DOHH2 (cell line): ENCODE measurements around the gene DPH6.

ENCODE experiments used
- H3F3A ChIP-seq: fragments of 200-600 bp; sonication (generic), shearing (Covaris generic); 2 replicates; pipeline ENCODE4 v1.6.0; 2016; ENCODE audit warnings: antibody characterized with exemption, mild to moderate bottlenecking; ENCODE audit not compliant: control insufficient read depth, insufficient read depth
- H3K27ac ChIP-seq: fragments of 200-600 bp; sonication (generic); 2 replicates; pipeline ENCODE4 v1.5.1; 2014; ENCODE audit warnings: low read depth, mild to moderate bottlenecking, low read length, moderate library complexity
- H3K27me3 ChIP-seq: fragments of 200-600 bp; sonication (generic); 2 replicates; pipeline ENCODE4 v1.6.1; 2014; ENCODE audit warnings: mild to moderate bottlenecking, low read length, mixed read lengths; ENCODE audit not compliant: control insufficient read depth
- H3K36me3 ChIP-seq: fragments of 200-600 bp; sonication (generic); 2 replicates; pipeline ENCODE4 v1.6.1; 2014; ENCODE audit warnings: mild to moderate bottlenecking, low read length, moderate library complexity, mixed read lengths; ENCODE audit not compliant: control insufficient read depth
- H3K4me1 ChIP-seq: fragments of 200-600 bp; sonication (generic); 2 replicates; pipeline ENCODE4 v1.6.1; 2014; ENCODE audit warnings: mild to moderate bottlenecking, low read length, mixed read lengths; ENCODE audit not compliant: control insufficient read depth
- H3K4me2 ChIP-seq: fragments of 200-600 bp; sonication (generic); 2 replicates; pipeline ENCODE4 v1.6.0; 2014; ENCODE audit warnings: mild to moderate bottlenecking, low read length, moderate library complexity
- H3K4me3 ChIP-seq: fragments of 200-600 bp; sonication (generic); 2 replicates; pipeline ENCODE4 v1.5.1; 2014; ENCODE audit warnings: mild to moderate bottlenecking, low read length, mixed read lengths
- H3K79me2 ChIP-seq: fragments of 200-600 bp; sonication (generic); 2 replicates; pipeline ENCODE4 v1.6.1; 2014; ENCODE audit warnings: mild to moderate bottlenecking, low read length, mixed read lengths; ENCODE audit not compliant: control insufficient read depth
- H3K9me2 ChIP-seq: fragments of 200-600 bp; sonication (generic); replicated peaks from 2 replicates; pipeline ENCODE4 v1.6.1; 2014; ENCODE audit warnings: mild to moderate bottlenecking, low read length, mixed read lengths; ENCODE audit not compliant: control insufficient read depth
- H3K9me3 ChIP-seq: fragments of 200-600 bp; sonication (generic); 2 replicates; pipeline ENCODE4 v1.6.1; 2014; ENCODE audit warnings: antibody characterized with exemption, low read length, mixed read lengths; ENCODE audit not compliant: control insufficient read depth, insufficient read depth
- H4K20me1 ChIP-seq: fragments of 200-600 bp; sonication (generic); 2 replicates; pipeline ENCODE4 v1.6.0; 2014; ENCODE audit warnings: low read depth, mild to moderate bottlenecking, antibody characterized with exemption, low read length, moderate library complexity; ENCODE audit not compliant: control insufficient read depth, insufficient read depth
- EZH2phosphoT487 ChIP-seq: fragments of 200-600 bp; sonication (generic); IDR thresholded peaks from 2 replicates; pipeline ENCODE4 v1.6.1; 2017; ENCODE audit warnings: borderline replicate concordance, mild to moderate bottlenecking, antibody characterized with exemption, low read length, moderate library complexity, mixed read lengths
- TF ChIP-seq, protein P1 (sequence below): fragments of 200-600 bp; sonication (generic); IDR thresholded peaks from one replicate; pipeline ENCODE4 v1.5.1; 2014; ENCODE audit warnings: antibody characterized with exemption, mild to moderate bottlenecking, low read depth, low read length; ENCODE audit not compliant: poor library complexity, severe bottlenecking

The DPH6 gene

GRCh38 chr15:35547775-35548364, 1.9 kb upstream of the DPH6 start:
- 0 out of 2 replicates have a peak overlapping the region, but pooled peaks have one; percentile 95 for H3K4me2 ChIP-seq
- no peaks in the 10 kb centered on the region for H3K9me2 ChIP-seq
- peaks cover 14% of the 10 kb centered on the region for H3K79me2 ChIP-seq
- H3K27me3 ChIP-seq, result no peaks in the 10 kb centered on the region
- no peaks in the 10 kb centered on the region for H4K20me1 ChIP-seq
- H3K4me1 ChIP-seq, result peaks cover 28% of the 10 kb centered on the region
- H3K9me3 ChIP-seq, result no peaks in the 10 kb centered on the region
- no peak overlapping the region for H3K4me3 ChIP-seq
- no peak overlapping the region for H3K27ac ChIP-seq
- H3K36me3 ChIP-seq, result no peaks in the 10 kb centered on the region; the same call in 1 of the 2 replicates
- H3F3A ChIP-seq, result no peaks in the 10 kb centered on the region; the same call in 1 of the 2 replicates
- no peak for TF ChIP-seq EZH2phosphoT487
- TF ChIP-seq, protein P1, sequence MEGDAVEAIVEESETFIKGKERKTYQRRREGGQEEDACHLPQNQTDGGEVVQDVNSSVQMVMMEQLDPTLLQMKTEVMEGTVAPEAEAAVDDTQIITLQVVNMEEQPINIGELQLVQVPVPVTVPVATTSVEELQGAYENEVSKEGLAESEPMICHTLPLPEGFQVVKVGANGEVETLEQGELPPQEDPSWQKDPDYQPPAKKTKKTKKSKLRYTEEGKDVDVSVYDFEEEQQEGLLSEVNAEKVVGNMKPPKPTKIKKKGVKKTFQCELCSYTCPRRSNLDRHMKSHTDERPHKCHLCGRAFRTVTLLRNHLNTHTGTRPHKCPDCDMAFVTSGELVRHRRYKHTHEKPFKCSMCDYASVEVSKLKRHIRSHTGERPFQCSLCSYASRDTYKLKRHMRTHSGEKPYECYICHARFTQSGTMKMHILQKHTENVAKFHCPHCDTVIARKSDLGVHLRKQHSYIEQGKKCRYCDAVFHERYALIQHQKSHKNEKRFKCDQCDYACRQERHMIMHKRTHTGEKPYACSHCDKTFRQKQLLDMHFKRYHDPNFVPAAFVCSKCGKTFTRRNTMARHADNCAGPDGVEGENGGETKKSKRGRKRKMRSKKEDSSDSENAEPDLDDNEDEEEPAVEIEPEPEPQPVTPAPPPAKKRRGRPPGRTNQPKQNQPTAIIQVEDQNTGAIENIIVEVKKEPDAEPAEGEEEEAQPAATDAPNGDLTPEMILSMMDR, result no peak

GRCh38 chr15:35546511-35547381, 781 bp upstream of the DPH6 start:
- no peaks in the 10 kb centered on the region for H3K9me3 ChIP-seq
- H3K27ac ChIP-seq, result peak overlapping the region; percentile 78
- H3F3A ChIP-seq, result no peaks in the 10 kb centered on the region; the same call in 1 of the 2 replicates
- H3K79me2 ChIP-seq, result peaks cover 14% of the 10 kb centered on the region
- H3K4me2 ChIP-seq, result peak overlapping the region; percentile 95
- peak overlapping the region; percentile 79 for H3K4me3 ChIP-seq
- no peaks in the 10 kb centered on the region for H3K27me3 ChIP-seq
- peaks cover 28% of the 10 kb centered on the region for H3K4me1 ChIP-seq
- H3K36me3 ChIP-seq, result no peaks in the 10 kb centered on the region; the same call in 1 of the 2 replicates
- H3K9me2 ChIP-seq, result no peaks in the 10 kb centered on the region
- no peaks in the 10 kb centered on the region for H4K20me1 ChIP-seq
- TF ChIP-seq, protein P1, result no peak
- TF ChIP-seq EZH2phosphoT487, result no peak

DNA sequence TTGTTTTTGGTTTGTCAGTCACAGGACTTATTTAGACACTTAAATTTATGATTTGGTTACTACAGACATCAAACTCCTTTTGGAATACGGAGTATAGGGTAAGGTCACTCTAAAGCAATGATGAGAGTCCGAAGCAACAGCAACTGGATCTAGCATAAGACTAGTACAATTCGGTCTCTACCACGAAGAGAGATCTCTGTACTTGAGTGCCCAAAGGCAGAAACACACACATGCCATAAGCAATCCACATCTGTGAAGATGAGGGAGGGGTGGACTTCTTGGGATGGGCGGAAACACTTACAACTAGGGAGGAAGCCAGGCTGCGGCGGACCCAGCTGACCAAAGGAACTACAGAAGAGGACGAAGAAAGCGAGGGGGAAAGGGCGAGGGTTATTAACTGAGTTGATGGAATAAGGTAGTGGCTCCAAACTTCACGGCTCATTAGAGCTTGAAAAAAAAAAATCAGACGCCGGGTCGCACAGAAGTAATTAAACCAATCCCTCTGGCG, 595 bp downstream of the DPH6 start:
- peak overlapping the region; percentile 78 for H3K27ac ChIP-seq
- TF ChIP-seq EZH2phosphoT487, result no peak
- TF ChIP-seq, protein P1, result no peak
- H3K27me3 ChIP-seq, result no peaks in the 10 kb centered on the region
- H3K4me3 ChIP-seq, result peak overlapping the region; percentile 79
- H3K9me2 ChIP-seq, result no peaks in the 10 kb centered on the region
- H3K36me3 ChIP-seq, result no peaks in the 10 kb centered on the region; the same call in 1 of the 2 replicates
- H3K79me2 ChIP-seq, result peaks cover 14% of the 10 kb centered on the region
- H3K9me3 ChIP-seq, result no peaks in the 10 kb centered on the region
- no peaks in the 10 kb centered on the region; the same call in 1 of the 2 replicates for H3F3A ChIP-seq
- H3K4me2 ChIP-seq, result peak overlapping the region; percentile 95
- no peaks in the 10 kb centered on the region for H4K20me1 ChIP-seq
- H3K4me1 ChIP-seq, result peaks cover 28% of the 10 kb centered on the region
